Activated CD4-positive, alpha-beta memory T cell treated with anti-CD3 and anti-CD28 coated beads, Interleukin-2, amount 10 ng/mL, durations not matched to agents 7 days and 5 days (primary cell): ENCODE measurements around the gene ADAMTS7. TPM values are rescaled to one million over a fixed set of nuclear protein-coding genes. Genes with fewer than 3 reads are reported as not detected.
"Not testable (repeated sequence)": the region's sequence is repeated elsewhere in the genome, so short reads cannot be mapped to it uniquely, and the experiment has no call there.

ENCODE experiments used
- CTCF ChIA-PET: fragments of 350-600 bp; sonication (Branson Sonifier 250); formaldehyde crosslinking; loops from one replicate; lab custom pipeline; 2021; ENCODE audit warnings: antibody characterized with exemption, inconsistent platforms; lab: Charles Lee
- POLR2A ChIA-PET: fragments of 350-600 bp; sonication (Branson Sonifier 250); formaldehyde crosslinking; loops from one replicate; lab custom pipeline; 2021; ENCODE audit warnings: antibody characterized with exemption; lab: Charles Lee
- DNase-seq: peaks from one replicate; pipeline ENCODE4 v3.0.0-alpha.2; 2020
- H3K27ac Mint-ChIP-seq: one replicate; pipeline ENCODE4 v1.8.0; 2021; ENCODE audit warnings: mild to moderate bottlenecking, mixed read lengths
- H3K27me3 Mint-ChIP-seq: one replicate; pipeline ENCODE4 v1.8.0; 2021; ENCODE audit warnings: mixed read lengths
- H3K36me3 Mint-ChIP-seq: one replicate; pipeline ENCODE4 v1.8.0; 2021; ENCODE audit warnings: low read depth, mixed read lengths
- H3K4me1 Mint-ChIP-seq: one replicate; pipeline ENCODE4 v1.8.0; 2021; ENCODE audit warnings: mixed read lengths
- H3K4me3 Mint-ChIP-seq: one replicate; pipeline ENCODE4 v1.8.0; 2021; ENCODE audit warnings: mild to moderate bottlenecking, mixed read lengths
- H3K9me3 Mint-ChIP-seq: one replicate; pipeline ENCODE4 v1.8.0; 2021; ENCODE audit warnings: mixed read lengths
- total RNA-seq, 2 experiments: library from RNA; stranded (reverse); gene quantifications; one replicate each; pipeline ENCODE4 v1.2.3, GENCODE V29; 2021

The ADAMTS7 gene
- total RNA-seq, 2 experiments from 2014 or later: 0.35 to 0.43 TPM

DNA sequence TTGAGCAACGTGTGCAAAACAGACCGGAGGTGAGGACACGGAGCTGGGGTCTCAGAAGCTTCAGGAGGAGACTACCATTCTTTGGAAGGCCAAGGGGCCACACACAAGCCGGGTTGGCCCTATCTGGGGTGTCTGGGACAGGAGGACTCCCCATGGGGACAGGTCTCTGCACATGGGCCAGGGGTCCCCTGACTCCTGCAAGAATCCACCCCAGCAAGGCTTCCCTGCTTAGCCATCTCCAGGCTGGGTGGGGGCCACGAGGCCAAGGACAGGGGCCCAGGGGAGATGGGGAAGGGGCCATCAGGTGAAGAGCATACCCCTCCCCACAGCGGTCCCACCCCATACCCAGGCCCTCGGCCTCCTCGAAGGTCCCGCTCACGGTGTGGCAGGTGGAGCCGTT is 38.5 kb downstream of the ADAMTS7 start:
- Mint-ChIP-seq H3K36me3 (no peaks in the 10 kb centered on the region), H3K27me3 (no peaks in the 10 kb centered on the region), H3K9me3 (no peaks in the 10 kb centered on the region), H3K4me1 (no peaks in the 10 kb centered on the region), H3K4me3 (no peak overlapping the region), H3K27ac (no peak overlapping the region)
- ChIA-PET CTCF (no interaction called here), POLR2A (no interaction called here)
- no peak for DNase-seq

DNA sequence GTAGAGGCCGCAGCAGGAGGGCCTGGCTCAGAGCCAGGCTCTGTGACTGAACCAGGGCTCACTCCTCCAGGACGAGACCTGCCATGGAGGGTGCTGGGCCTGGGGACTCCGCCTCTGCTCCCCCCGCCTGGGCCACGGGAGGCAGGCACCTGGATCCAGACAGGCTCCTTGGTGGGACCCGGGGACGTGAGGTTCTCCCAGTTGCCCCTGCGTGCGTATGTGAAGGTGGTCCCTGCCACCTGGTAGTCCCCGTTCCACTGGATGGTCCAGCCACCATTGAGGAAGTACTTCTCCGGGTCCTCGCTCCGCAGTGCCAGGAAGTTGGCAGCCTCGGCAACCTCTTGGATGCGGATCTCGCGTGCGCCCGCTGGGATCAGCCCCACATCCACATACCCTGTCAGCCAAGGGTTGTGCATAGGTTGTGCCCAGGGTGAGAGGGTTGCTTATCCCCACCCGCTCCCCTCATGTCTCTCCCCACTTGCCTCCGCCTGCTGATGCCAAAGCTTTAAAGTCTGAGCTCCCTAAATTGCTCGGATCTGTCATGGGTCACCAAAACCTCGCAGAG is 39.7 kb downstream of the ADAMTS7 start:
- POLR2A ChIA-PET, H3K9me3 Mint-ChIP-seq: not testable (repeated sequence)

DNA sequence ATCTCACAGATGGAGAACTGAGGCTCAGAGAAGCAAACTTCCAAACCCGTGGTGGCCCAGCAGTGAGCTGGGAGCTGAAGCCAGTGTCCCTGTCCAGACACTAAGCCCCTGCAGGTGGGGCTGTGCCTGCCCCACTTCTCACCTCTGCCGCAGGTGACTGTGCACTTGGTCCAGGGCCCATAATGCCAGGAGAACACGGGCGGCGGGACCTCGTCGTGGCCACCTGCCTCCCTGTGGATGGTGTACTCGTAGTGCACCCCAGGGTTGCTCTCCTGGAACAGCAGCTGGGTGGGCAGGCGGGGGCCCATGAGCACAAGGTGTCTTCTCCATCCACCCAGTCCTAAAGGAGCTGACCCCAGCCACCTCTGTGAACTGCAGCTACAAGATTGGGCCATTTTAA is 40.2 kb downstream of the ADAMTS7 start:
- H3K27me3 Mint-ChIP-seq, H3K9me3 Mint-ChIP-seq, H3K4me3 Mint-ChIP-seq, CTCF ChIA-PET, H3K36me3 Mint-ChIP-seq, POLR2A ChIA-PET, DNase-seq, H3K4me1 Mint-ChIP-seq, H3K27ac Mint-ChIP-seq: not testable (repeated sequence)

More for the DNA sequence above, 39.7 kb downstream of the ADAMTS7 start:
- H3K4me1 Mint-ChIP-seq, CTCF ChIA-PET, H3K27me3 Mint-ChIP-seq, H3K4me3 Mint-ChIP-seq, H3K27ac Mint-ChIP-seq, DNase-seq, H3K36me3 Mint-ChIP-seq: not testable (repeated sequence)

DNA sequence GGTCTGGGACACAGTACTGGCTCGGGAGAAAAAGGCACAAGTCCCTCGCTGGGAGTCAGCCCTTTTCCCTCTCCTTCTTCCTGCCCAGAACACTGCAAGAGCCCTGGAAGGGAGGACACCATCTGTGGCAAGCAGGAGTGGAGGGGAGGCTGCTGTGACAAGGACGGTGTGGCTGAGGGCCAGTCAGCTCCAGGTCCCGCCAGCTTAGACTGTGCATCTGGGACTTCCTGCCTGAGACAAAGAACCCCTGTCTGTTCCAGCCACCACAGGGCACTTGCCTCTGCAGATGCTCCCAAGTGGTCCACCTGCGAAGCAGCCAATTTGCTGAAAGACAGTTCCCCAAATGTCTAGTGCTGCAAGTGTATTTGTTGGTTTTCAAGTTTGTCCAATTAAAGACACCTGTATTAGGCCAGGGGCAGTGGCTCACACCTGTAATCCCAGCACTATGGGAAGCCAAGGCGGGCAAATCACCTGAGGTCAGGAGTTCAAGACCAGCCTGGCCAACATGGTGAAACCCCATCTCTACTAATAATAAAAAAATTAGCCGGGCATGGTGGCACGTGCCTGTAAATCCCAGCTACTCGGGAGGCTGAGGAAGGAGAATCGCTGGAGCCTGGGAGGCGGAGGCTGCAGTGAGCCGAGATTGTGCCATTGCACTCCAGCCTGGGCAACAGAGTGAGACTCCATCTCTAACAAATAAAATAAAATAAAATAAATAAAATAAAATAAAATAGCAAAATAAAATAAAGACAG is 41.6 kb downstream of the ADAMTS7 start:
- DNase-seq, H3K36me3 Mint-ChIP-seq, POLR2A ChIA-PET, H3K27me3 Mint-ChIP-seq, H3K4me1 Mint-ChIP-seq, H3K27ac Mint-ChIP-seq, H3K9me3 Mint-ChIP-seq, H3K4me3 Mint-ChIP-seq, CTCF ChIA-PET: not testable (repeated sequence)

DNA sequence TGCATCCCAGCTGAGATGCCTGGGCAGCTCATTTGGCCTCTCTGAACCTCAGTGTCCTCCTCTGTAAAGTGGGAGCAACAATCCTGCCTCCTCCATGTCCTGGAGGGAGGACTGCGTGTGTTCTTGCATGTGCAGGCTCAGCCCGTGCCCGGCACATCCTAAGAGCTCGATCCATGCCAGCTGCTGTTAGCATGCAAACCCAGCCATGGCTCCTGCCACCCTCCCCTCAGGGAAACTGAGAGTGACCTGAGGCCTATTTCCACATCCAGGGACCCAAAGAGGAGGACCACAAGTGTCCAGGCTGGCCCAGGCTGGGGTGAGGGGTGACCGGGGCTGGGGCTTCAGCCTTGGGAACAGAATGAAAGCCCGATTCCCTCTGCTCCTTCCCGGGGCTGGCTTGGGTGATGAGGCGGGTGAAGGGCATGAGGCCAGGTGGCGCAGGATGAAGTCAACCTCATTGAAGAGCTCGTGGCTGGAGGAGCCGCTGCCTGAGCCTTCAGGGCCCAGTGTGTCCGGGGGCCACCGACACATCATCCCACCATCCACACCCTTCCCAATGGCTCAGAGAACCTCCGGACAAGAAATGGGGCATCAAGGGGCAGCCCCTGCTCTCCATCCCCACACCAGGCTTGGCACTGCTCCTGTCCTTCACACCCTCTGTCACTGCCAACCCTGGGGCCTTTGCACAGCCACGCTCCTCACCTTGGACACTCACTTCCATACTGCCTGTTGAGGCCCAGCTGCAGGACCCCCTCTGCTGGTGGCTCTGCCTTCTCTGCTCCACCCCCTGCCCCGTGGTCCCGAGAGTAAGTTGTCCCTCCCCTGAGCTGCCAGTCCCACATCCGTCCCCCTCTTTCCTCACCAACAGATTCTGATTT is 42.5 kb downstream of the ADAMTS7 start:
- POLR2A ChIA-PET: no interaction called here
- no peak overlapping the region for H3K27ac Mint-ChIP-seq
- H3K4me1 Mint-ChIP-seq: no peaks in the 10 kb centered on the region
- CTCF ChIA-PET: no interaction called here
- H3K36me3 Mint-ChIP-seq: no peaks in the 10 kb centered on the region
- no peak for DNase-seq
- H3K27me3 Mint-ChIP-seq: no peaks in the 10 kb centered on the region
- H3K4me3 Mint-ChIP-seq: no peak overlapping the region
- H3K9me3 Mint-ChIP-seq: no peaks in the 10 kb centered on the region

DNA sequence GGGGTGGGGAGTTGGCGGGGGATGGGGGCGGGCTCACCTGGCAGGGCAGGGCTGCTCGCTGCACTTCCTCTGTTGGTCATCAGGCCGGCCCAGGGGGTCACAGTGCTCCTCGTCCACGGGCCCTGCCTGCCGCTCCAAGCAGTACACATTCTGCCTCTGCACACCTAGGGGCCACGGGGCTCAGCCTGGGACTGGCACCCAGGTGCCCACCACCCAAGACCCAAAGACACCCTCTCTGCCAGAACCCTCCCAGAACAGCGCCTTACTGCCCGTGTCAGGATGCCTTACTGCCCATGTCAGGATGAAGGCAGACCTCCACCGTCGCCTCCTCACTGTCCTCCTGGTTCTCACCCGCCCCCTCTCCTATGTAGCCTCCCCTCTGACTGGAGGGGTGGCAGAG is 43.2 kb downstream of the ADAMTS7 start:
- POLR2A ChIA-PET: no interaction called here
- CTCF ChIA-PET: no interaction called here
- H3K4me1 Mint-ChIP-seq: peaks cover 3% of the 10 kb centered on the region
- no peak overlapping the region for H3K4me3 Mint-ChIP-seq
- H3K36me3 Mint-ChIP-seq: no peaks in the 10 kb centered on the region
- no peak overlapping the region for H3K27ac Mint-ChIP-seq
- DNase-seq: no peak
- no peaks in the 10 kb centered on the region for H3K27me3 Mint-ChIP-seq
- no peaks in the 10 kb centered on the region for H3K9me3 Mint-ChIP-seq

DNA sequence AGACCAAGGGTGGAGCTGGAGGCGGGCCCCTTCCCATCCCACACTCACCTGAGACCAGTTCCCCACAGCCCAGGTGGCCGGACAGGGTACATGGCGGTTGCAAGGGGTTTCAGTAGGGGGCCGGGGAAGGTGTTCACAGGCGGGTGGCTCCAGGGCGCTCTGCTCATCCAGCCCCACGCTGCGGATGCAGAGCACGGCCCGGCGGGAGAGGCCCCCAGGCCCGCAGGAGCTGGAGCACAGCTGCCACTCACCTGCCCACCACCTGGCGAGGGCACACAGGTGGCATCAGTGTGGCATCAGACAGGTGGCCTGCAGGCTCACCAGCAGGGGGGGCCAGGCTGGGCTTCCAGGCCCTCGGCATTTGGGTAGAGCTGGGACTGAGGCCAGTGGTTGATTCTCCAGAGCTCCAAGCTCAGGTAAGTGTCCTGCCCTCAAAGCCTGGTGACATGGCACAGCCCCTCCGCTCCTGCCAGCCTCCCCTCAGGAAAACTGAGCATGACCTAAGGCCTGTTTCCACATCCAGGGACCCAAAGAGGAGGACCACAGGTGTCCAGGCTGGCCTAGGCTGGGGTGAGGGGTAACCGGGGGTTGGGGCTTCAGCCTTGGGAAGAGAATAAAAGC is 43.8 kb downstream of the ADAMTS7 start:
- H3K4me3 Mint-ChIP-seq: no peak overlapping the region
- H3K4me1 Mint-ChIP-seq: peaks cover 3% of the 10 kb centered on the region
- CTCF ChIA-PET: no interaction called here
- H3K27ac Mint-ChIP-seq: no peak overlapping the region
- no peak for DNase-seq
- POLR2A ChIA-PET: no interaction called here
- no peaks in the 10 kb centered on the region for H3K36me3 Mint-ChIP-seq
- no peaks in the 10 kb centered on the region for H3K27me3 Mint-ChIP-seq
- no peaks in the 10 kb centered on the region for H3K9me3 Mint-ChIP-seq

DNA sequence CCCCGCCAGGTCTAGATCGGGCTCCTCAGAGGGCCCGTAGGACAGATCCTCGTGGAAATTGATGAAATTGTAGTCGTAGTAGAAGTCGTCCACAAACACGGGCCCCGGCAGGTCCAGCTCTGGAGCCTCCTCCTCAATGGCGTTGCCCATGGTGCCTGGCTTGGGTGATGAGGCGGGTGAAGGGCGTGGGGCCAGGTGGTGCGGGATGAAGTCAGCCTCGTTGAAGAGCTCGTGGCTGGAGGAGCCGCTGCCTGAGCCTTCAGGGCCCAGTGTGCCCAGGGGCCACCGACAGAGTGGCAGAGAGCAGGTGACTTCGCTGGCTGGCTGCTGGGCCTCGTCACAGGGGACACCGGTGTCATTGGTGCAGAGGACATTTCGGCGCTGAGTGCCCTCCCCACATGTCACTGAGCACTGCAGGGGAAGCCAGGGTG is 44.6 kb downstream of the ADAMTS7 start:
- H3K4me3 Mint-ChIP-seq, H3K27me3 Mint-ChIP-seq, H3K9me3 Mint-ChIP-seq, H3K27ac Mint-ChIP-seq, H3K4me1 Mint-ChIP-seq, POLR2A ChIA-PET, DNase-seq, H3K36me3 Mint-ChIP-seq, CTCF ChIA-PET: not testable (repeated sequence)

DNA sequence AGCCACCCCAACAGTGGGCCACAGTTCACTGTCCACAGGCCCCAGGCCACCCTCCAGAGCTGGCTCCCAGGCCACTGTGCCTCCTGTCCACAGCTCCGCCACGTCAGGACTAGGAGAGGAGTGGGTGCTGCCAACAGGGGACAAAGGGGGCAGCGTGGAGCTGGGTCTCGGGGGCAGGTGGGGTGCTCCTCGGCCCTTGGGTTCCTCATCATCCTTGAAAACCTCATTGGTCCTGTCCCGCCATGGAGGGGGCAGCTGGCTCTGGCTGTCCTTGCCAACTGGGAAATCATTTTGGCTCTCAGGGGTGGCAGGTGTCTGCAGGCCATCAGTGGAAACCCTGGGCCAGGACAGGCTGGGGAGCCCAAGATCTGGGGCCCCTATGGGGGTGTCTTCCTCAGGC is 45.2 kb downstream of the ADAMTS7 start:
- Mint-ChIP-seq H3K9me3 (no peaks in the 10 kb centered on the region), H3K36me3 (no peaks in the 10 kb centered on the region), H3K27me3 (no peaks in the 10 kb centered on the region), H3K4me3 (no peak overlapping the region), H3K27ac (no peak overlapping the region), H3K4me1 (peaks cover 15% of the 10 kb centered on the region)
- CTCF ChIA-PET: no interaction called here
- POLR2A ChIA-PET: no interaction called here
- DNase-seq: no peak

DNA sequence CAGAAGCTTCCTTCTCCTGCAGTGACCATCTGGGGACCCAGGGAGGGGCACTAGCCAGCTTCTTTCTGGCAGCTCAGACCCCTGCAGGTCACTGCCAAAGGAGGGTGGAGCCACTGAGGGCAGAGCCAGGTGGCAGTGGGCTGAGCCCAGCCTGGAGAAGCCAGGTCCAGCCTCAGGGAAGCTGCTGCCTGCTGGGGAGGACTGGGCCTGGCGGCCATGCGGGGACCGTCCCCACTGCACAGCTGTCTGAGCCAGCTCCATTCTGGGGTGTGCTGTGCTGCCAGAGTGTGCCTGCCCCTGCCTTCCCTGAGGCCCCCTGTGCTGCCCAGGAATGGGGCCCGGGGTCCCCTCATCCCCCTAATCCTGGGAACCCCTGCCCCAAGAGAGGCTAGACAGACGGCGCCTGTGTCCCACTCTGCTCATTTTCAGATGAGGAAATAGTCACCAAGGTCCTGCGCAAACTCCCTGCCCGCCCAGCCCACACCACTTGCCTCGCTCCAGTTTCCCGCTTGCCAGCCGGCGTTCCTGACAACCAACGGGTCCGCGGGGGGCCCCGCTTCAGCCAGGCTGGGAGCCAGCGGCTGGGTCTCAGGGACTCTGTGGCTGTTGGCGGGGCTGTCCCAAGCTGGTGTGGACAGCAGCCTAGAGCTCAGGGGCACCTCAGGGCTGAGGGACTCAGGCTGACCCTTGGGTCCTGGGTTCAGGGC is 46.0 kb downstream of the ADAMTS7 start:
- H3K4me3 Mint-ChIP-seq, POLR2A ChIA-PET, H3K27me3 Mint-ChIP-seq, H3K36me3 Mint-ChIP-seq, H3K9me3 Mint-ChIP-seq, H3K27ac Mint-ChIP-seq, DNase-seq, CTCF ChIA-PET: not testable (repeated sequence)
- H3K4me1 Mint-ChIP-seq: peaks cover 20% of the 10 kb centered on the region

DNA sequence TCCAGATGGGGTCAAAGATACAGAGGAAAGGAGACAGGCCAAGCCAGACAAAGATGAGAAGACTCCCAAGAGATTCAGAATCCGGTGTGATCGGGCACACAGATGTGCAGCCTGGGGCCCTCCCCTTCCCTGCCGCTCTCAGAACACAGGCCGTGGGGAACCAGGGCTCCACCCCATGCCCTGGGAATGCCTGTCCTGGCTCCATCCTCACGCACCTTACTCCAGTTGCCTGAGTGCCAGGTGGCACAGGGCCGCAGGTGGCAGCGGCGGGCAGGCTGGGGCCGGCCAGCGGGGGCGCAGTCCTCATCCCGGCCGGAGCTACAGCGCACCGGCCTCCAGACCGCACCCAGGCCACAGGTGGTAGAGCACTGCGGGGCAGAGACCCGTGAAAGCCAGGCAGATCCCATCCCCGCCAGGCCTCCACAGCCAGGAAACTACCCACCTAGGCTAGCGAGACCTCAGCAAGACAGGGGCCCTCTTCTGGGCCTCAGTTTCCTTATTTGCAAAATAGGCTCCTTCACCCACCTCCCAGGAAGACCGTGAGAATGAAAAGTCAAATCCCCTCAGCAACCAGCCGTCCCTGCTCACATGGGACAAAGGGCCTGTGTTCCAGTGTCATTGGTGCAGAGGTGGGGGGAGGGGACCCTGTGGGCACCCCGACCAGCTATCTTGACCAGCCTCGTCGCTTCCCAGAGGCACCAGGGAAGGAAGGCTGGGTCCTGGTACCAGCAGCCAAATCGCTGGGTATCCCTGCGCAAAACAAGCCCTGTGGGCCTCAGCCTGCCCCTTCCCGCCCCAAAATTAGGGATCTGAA is 46.7 kb downstream of the ADAMTS7 start:
- H3K4me1 Mint-ChIP-seq: peaks cover 20% of the 10 kb centered on the region
- CTCF ChIA-PET, H3K9me3 Mint-ChIP-seq, DNase-seq, POLR2A ChIA-PET, H3K27ac Mint-ChIP-seq, H3K27me3 Mint-ChIP-seq, H3K4me3 Mint-ChIP-seq, H3K36me3 Mint-ChIP-seq: not testable (repeated sequence)

DNA sequence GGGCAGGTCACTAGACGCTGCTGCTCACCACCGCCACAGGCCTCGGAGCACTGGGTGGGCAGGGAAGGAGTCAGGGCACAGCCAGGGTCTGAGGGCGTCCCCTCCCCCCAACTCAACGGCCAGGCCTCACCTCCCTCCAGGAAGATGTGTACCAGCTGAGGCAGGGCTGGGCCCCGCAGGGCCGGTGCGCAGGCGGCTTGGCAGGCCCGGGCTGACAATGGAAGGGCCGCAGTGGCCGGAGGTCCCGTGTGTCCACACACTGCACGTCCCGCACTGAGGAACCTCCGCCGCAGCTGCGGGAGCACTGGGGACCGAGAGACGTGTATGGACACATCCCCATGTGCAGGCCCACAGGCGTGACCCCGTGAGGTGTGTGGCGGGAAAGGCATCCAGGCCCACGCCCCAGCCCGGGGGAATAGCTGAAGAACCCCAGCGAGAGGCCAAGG is 47.4 kb downstream of the ADAMTS7 start:
- Mint-ChIP-seq H3K9me3 (no peaks in the 10 kb centered on the region), H3K27ac (no peak overlapping the region), H3K4me1 (peaks cover 20% of the 10 kb centered on the region), H3K27me3 (no peaks in the 10 kb centered on the region), H3K36me3 (no peaks in the 10 kb centered on the region), H3K4me3 (no peak overlapping the region)
- DNase-seq: no peak
- POLR2A ChIA-PET: no interaction called here
- CTCF ChIA-PET: no interaction called here
